Measurements from ENCODE around the gene SVOPL.

SVOPL gene

DNA sequence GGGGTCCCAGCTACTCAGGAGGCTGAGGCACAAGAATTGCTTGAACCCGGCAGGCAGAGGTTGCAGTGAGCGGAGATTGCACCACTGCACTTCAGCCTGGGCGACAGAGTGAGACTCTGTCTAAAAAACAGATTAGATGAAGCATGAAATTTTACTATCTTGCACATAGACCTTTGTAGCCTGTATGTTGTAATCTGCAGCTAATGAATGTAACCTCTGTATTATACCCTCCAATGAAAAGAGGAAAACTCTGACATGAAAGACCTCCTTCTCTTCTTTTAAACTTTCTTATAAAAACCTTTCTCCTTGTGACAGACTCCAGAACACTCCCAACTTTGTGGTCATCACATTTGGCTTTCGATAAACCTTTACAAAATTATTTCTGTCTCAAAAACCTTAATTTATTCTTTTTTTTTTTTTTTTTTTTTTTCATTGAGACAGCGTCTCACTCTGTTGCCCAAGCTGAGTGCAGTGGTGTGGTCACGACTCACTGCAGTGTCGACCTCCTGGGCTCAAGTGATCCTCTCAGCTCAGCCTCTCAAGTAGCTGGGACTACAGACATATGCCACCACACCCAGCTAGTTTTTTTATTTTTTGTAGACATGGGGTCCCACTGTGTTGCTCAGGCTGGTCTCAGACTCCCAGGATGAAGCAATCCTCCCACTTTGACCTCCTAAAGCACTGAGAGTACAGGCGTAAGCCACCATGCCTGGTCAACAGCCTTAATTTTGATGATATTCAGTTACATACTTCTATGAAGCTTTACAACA, 97.4 kb downstream of the SVOPL start:
- no peak for DNase-seq

DNA sequence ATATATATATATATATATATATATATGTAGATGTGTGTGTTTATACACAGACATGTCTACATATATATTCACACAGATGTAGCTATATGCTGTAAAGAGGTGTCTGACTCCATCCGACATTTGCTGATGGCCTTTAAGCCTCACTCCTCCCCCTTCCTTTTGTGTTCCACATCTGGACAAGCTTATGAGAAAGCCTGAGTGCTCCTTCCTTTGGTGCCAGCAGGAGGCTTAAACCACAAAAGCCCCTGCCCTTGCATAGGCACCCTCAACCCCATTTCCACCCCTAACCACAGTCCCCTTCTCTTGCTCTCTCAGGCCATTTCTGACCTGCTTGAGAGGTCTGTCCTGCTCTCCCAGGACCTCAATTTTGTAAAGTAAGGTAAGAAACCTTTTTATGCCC, 98.7 kb downstream of the SVOPL start:
- DNase-seq: no peak

DNA sequence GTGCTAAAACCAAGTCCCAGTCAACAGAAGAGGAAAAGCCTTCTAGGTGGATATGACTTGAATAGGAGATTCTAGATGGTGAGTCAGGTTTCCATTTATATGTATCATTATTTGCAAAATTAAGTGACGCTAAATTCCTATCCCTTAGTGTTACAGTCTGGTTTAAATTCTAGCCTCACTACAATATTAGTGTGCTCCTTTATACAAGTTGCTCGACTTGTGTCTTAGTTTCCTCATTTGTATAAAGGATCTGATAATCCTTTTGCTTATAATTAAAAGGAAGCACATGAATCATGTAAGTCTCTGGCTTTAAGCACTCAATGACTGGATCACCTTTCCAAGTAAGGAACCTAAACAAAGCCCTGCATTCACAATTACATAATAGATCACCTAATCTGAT, 105.7 kb downstream of the SVOPL start:
- no peak for DNase-seq

DNA sequence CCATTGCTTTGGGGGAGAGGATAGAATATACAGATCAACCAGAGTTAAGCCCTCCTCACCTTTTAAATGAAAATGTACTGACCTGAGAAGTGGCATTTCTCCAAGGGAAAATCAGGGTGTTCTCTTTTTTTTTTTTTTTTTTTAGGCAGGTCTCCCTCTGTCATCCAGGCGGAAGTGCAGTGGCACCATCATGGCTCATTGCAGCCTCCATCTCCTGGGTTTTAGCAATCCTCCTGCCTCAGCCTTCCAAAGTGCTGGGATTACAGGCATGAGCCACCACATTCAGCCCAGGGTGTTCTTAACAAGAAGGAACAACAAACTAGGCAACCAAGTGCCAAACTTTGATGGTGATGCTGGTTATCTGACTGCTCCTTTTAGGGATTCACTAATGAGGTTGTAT, 111.0 kb downstream of the SVOPL start:
- no peak for DNase-seq

DNA sequence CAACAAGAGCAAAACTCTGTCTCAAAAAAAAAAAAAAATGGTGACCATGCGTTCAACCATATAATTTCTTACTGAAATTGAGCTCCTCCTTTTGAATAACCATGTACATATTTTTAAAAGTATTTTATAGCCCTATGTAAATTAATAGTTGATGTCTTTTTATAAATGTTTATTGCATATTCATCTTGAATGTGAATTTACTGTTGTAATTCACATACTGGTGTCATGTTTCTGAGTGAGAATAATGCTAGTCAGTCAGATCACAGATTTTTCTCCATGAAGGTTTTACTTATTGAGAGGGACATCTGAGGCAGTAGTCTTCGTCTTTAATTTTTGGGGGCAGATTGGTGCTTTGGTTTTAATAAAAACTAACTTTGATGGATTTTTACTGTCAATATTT, 112.2 kb downstream of the SVOPL start:
- no peak for DNase-seq

DNA sequence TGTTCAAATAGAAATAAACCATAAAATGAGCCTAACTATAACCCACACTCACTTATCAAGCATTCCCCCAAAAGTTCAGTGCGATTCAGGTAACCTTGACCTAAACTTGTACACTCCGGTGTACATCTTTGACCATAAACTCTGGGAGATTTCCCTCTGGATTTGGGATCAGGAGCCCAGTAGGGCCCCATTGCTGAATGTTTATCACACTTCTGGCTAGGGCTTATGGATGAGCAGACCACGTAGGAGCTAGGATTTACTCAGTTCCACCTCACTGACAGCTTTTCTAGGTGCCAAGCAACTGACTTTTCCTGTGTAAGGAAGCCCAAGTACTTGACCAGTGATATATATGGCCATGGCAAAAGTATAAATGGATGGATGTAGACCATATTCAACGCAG, 113.7 kb downstream of the SVOPL start:
- DNase-seq: no peak

DNA sequence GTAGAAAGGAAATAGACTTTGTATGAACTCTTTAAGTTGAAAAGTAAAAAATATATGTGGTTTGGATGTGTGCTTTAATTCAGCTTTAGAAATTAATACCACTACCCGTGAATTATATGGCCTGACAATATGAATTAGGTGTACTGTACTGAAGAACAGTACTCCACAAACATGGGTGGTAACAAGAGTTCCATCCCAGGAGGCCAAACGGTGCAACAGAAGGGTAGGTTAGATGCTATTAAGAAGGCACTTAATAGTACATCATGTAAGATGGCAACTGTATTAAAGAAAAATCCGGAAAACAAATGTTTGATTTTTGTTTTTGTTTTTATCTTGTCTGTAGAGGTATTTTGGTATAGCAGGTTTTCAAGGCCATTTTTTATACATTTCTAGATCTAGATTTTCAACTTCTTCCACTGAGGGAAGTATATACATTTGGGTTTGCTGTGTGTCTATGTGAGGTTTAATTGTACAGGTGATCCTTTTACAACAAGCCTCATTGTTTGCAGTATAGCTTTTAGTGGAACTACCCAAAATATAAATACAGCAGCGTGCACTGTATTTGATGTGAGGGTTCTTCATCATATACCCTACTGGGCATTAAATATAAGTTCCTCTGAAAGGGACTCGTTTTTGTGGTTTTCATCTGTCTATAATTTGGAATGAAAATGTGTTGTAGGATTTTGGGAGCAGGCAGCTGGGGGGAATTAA, 115.7 kb downstream of the SVOPL start:
- DNase-seq: no peak

DNA sequence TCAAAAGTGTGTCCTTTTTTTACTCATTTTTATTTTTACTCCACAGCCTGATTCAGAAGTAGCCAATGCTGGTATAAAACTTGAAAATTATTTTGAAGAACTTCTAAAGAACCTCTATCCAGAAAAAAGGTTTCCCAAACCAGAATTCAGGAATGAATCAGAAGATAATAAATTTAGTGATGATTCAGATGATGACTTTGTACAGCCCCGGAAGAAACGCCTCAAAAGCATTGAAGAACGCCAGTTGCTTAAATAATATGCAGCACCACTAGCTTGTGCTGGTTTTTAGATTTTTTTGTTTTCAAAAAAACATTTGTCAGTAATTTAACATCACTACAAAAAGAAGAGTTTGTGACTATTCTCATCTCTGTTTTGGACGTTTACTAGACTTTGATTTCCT, 116.5 kb downstream of the SVOPL start:
- DNase-seq: no peak

DNA sequence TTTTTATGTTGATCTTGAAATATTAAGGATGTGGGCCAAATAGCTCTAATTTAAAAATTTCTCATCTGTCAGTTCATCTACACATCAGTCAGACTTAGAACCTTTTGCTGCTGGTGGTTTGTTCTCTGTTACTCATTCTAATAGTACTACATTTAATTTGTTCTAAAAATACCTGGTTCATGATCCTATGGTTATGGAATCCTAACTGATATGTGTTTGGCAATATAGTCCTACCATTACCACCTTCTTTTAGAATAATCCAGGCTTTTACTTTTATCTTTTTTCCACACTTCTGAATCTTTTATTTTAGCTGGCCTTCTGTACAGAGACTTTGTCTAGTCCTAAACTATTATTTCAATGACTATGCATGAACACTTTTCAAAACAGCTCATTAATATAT, 116.9 kb downstream of the SVOPL start:
- no peak for DNase-seq

DNA sequence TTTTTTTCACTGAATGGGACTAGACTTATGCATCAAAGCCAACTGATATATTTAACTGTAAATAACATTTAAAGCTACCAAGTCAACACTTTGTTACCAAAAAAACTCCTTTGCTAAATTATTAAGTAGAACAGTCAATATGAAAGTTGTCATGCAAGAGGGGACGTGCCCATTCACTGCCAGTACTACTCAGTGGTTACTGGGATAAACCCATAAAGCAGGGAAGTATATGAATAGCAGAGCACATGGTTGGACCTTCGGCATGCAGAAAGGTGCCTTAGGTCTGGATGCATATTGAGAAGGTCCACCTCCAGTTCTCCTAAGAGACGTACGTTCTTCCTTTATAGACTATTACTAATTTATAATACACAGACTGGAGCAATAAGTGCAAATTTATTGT, 120.1 kb downstream of the SVOPL start:
- DNase-seq: no peak

DNA sequence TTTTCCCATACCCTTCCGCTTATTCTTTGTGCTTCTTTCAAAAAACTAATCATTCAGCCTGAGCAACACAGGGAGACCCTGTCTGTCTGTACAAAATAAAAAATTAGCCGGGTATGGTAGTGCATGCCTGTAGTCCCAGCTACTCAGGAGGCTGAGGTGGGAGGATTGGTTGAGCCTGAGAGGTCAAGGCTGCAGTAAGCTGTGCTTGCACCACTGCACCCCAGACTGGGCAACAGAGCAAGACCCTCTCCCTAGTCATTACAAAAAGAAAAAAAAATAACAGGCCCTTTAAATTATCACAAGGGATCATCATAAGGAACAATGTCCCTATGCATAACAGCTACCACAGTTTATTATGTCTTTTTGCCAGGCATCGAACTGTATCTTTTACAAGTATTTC, 121.5 kb downstream of the SVOPL start:
- no peak for DNase-seq

DNA sequence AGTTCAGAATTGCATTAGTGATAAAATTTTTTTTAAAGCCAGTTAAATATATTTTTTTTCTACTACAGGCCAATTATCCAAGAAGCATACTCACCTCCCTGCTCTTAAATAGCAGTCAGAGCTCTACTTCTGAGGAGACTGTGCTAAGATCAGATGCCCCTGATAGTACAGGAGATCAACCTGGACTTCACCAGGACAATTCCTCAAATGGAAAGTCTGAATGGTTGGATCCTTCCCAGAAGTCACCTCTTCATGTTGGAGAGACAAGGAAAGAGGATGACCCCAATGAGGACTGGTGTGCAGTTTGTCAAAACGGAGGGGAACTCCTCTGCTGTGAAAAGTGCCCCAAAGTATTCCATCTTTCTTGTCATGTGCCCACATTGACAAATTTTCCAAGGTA, 122.0 kb downstream of the SVOPL start:
- no peak for DNase-seq

DNA sequence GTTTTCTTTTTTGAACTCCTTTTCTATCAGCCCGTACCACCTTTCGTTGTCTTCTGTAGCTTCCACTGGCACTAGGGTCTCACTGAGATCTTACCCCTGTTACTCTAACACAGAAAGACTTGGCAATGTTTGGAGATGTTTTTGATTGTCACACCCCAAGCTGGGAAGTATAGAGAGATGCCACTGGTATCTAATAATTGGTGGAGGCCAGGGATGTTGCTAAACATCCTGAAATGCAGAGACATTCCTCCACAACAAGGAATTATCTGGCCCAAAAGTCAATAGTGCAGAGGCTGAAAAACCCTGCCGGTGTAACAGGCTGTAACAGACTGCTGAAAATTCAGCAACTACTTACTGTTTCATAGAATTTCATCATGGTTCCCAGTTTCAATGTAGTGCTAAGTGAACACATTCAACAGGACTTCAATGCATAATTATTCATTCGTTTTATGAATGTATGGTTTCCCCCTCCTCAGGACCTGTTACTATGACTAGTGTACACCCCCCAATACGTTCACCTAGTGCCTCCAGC, 125.2 kb downstream of the SVOPL start:
- no peak for DNase-seq

DNA sequence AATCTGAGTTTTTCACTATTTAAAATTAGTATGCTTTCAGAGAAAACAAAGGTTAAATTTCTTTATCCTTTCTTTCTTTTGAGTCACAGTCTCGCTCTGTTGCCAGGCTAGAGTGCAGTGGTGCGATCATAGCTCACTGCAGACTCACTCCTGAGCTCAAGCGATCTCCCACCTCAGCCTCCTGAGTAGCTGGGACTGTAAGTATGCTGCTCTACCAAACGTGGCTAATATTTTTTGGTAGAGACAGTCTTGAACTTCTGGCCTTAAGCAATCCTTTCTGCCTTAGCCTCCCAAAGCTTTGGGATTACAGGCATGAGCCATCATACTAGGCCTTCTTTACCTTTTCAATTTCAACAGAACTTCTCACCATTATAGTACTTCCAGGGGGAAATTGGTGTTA, 127.4 kb downstream of the SVOPL start:
- no peak for DNase-seq

DNA sequence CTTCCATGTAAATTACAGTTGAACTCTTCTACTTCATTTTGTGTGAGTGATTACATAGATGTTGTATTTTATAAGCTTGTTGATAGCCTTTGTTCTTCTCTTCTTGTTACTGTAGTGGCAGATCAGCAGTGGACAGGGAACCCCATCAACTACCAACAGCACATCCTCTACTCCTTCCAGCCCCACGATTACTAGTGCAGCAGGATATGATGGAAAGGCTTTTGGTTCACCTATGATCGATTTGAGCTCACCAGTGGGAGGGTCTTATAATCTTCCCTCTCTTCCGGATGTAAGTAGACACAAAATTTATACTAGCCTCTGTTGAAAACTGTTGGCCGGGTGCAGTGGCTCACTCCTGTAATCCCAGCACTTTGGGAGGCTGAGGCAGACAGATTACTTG, 130.4 kb downstream of the SVOPL start:
- DNase-seq: no peak

DNA sequence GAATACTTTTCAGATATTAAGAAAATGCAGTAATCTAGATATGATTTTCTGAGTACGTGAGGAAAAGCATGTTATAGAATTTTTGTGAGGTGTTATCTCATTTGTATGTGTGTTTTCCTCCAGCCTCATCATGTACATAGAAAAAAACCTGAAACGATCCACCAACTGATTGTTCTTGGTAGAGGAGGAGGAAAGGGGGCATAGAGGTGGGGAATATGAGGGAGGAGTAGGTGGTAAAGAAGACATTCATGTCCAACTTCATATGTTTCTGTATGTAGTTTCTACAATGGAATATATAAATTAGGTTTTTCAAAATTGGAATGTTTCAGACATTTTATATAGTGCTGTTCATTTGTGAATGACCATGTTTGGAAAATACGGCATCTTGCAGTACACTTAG, 131.7 kb downstream of the SVOPL start:
- DNase-seq: no peak

DNA sequence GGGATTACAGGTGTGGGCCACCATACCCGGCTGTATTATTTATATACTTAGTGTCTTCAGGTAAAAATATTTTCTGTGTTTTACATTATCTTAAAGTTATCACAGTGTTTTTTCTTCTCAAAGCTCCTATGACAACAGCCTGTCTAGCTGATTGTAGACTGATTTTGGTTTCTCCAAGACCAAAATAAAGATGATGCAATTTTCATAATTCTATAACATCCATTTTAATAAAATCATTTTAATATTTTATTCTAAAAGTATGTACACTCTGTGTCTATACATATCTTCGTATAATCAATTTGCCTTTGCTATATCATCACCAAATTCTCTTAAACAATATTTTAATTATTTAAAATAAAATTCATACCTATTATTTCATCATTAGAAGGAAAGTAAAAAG, 132.5 kb downstream of the SVOPL start:
- no peak for DNase-seq

DNA sequence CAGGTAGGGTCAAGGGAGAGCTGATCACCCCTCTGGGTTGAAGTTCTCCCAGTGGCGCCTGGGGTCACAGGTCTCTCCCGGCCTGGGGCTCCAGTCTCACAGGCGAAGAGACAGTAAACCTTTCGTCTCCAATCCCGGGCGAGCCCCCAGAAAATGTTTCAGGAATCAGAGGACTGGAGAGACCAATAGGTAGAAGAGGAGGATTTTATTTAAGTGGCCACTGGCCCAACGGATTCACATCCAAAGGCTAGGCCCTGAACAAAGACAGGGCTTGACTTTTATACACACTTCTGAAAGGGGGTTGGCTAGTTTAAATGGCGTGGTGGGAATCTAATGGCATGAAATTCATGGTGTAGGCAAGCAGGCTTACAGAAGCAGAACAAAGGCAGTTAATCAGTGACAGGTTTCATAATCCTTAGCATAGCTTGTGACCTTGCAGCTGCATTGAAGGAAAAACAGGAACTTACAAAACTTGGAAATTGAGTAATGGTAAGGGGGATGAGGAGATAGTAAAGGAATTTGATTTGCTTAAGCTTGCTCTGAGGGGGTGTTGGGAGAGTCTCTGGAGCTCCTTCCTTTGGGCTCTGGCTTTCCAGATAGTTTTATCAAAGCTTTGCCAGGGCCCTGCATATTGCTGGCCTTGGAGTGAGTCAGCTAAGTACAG, 135.6 kb downstream of the SVOPL start:
- DNase-seq: no peak

DNA sequence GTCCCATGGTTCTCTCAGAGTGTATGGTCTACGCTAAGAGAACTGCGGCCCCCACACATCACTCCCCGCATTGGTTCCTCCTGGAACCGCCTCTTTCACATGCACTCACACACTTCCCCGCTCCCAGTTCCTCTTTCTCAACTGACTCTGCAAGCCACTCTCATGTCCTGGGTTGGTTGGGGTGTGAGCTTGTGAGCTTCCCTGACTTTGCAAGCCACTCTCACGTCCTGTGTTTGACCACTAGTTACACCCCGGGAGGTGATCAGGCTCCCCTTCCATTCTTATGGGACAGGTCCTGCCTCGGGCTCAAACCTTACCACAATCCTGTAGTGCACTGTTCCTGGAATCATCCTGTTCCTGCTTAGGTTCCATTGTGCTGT, 136.1 kb downstream of the SVOPL start:
- no peak for DNase-seq

DNA sequence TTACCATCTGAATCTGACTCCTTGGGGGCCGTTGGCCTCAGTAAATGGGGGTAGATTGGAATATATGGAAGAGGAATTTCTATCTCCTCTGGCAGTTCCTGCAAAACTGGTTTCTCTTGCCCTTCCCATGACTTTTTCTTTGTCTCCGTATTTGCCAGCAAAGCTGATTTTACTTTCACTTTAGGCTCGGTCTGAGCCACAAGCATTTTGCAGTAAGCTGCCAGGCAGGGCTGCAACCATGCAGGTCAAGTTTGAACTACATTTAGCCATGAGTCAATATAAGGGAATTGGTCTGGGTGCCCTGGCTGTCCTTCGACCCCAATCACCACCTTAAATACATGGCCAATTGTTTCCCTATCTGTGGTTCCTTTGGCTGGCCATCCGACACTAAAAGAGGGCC, 136.8 kb downstream of the SVOPL start:
- DNase-seq: no peak

DNA sequence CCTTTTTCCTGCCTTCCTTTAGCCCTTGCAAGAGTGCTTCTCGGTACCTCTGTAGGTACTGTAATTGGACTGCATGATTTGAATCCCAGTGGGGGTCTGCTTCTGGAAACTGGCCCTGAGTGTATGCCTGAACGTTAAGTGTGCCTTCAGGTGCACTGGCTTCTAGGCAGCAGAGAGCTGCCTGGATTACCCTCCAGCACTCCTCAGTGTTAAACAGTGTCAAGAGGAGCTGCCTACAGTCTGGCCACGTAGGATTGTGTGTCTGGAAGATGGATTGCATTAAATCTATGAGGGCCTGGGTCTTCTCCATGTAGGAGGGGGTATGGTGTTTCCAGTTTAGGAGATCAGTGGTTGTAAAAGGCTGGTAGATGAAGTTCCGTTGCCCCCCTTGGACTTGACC, 137.4 kb downstream of the SVOPL start:
- no peak for DNase-seq

DNA sequence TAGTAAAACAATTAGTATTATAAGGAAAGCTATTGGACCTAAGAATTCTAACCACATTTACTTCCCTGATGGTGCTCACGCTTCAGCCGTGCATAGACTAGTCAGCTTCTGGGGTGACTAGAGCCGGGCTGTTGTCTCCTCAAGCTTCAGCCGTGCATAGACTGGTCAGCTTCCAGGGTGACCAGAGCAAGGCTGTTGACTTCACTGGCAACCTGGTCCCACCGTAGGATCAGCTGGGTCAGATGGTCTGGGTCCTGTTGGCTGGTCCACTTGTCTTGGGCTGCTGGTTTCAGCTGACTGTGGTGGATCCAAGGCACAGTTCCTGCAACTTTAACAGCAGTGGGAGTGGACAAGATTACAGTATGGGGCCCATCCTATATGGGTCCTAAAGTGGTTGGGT, 141.7 kb downstream of the SVOPL start:
- no peak for DNase-seq

DNA sequence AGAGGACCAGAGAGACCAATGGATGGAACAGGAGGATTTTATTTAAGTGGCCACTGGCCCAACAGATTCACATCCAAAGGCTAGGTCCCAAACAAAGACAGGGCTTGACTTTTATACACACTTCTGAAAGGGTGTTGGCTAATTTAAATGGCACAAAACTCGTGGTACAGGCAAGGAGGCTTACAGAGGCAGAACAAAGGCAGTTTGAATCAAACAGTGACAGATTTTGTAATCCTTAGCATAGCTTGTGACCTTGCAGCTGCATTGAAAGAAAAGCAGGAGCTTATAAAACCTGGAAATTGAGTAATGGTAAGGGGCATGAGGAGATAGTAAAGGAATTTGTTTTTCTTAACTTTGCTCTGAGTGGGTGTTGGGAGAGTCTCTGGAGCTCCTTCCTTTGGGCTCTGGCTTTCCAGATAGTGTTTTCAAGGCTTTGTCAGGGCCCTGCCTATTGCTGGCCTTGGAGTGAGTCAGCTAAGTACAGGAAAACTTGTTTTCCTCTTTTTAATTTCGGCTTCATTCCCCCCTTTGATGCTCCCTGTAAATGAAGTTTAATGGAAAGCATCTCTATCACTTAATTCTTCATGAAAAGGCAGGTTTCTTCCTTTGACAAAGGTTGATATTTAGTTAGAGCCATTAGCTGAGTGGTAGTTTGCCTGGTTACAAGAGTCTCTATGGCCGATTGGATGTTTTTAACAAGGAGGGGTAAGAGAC, 144.2 kb downstream of the SVOPL start:
- no peak for DNase-seq
